A549 (cell line): ENCODE results near the gene C1QTNF1. TPM values are rescaled to one million over a fixed set of nuclear protein-coding genes. Genes with fewer than 3 reads are reported as not detected.

ENCODE experiments used
- ATAC-seq, 2 experiments: fragments of 200-7000 bp in 1 of 2; fragments of >200 bp in 1 of 2; cut with Nextera tagmentation in 1 of 2; cut with Tn5 transposase in 1 of 2; 3 replicates each; pipeline versions ENCODE4 v1.8.0 to v1.9.1; 2018 to 2020; ENCODE audit warnings: mild to moderate bottlenecking in 1 of 2, moderate library complexity in 1 of 2
- CTCF ChIA-PET: fragments of 300-600 bp; sonication (Branson Sonifier 250); formaldehyde crosslinking; extraction: SDS; loops from one replicate; lab custom pipeline; 2021; ENCODE audit warnings: antibody characterized with exemption, inconsistent platforms; lab: Yijun Ruan, JAX
- POLR2A ChIA-PET: fragments of 350-600 bp; formaldehyde crosslinking; extraction: SDS; loops from one replicate; lab custom pipeline; 2021; ENCODE audit warnings: antibody characterized with exemption, inconsistent platforms; lab: Yijun Ruan, JAX
- DNase-seq, 2 experiments: peaks; one replicate each; pipeline versions ENCODE4 v3.0.0 to v3.0.0-alpha.2; 2011 to 2016; ENCODE audit warnings: low read depth in 1 of 2, low spot score in 1 of 2
- FAIRE-seq: peaks from 2 replicates; lab custom pipeline; 2011; peaks lifted over from hg19 to GRCh38; lab: Jason Lieb, UNC
- H3K27ac ChIP-seq, 2 experiments: fragments of >200 bp; sonication (Bioruptor Twin); formaldehyde crosslinking; 3 replicates each; pipeline ENCODE4 v1.5.1; 2016 to 2017
- H3K4me1 ChIP-seq: fragments of >200 bp; sonication (Bioruptor Twin); formaldehyde crosslinking; 3 replicates; pipeline ENCODE4 v1.6.1; 2016
- H3K4me2 ChIP-seq: fragments of >200 bp; sonication (Bioruptor Twin); formaldehyde crosslinking; 3 replicates; pipeline ENCODE4 v1.6.1; 2016
- H3K4me3 ChIP-seq: fragments of >200 bp; sonication (Bioruptor Twin); formaldehyde crosslinking; 3 replicates; pipeline ENCODE4 v1.5.1; 2016
- H3K9me3 ChIP-seq: fragments of >200 bp; sonication (Bioruptor Twin); formaldehyde crosslinking; 3 replicates; pipeline ENCODE4 v1.6.1; 2016
- BHLHE40 ChIP-seq: IDR thresholded peaks from 2 replicates; pipeline ENCODE4 v1.6.1; 2012; ENCODE audit warnings: low read depth, low read length, inconsistent platforms
- CBX2 ChIP-seq: fragments of 200-600 bp; sonication (generic); IDR thresholded peaks from 2 replicates; pipeline ENCODE4 v1.6.1; 2016; ENCODE audit warnings: low read depth, mild to moderate bottlenecking, borderline replicate concordance
- CBX8 ChIP-seq: fragments of 200-600 bp; sonication (generic); IDR thresholded peaks from 2 replicates; pipeline ENCODE4 v1.6.1; 2016
- CHD4 ChIP-seq: fragments of 200-600 bp; sonication (generic); IDR thresholded peaks from 2 replicates; pipeline ENCODE4 v1.6.1; 2016; ENCODE audit warnings: antibody characterized with exemption, mild to moderate bottlenecking, borderline replicate concordance
- EHMT2 ChIP-seq: fragments of 200-600 bp; sonication (generic); IDR thresholded peaks from 2 replicates; pipeline ENCODE4 v1.6.1; 2016; ENCODE audit warnings: antibody characterized with exemption, low read depth, mild to moderate bottlenecking, moderate library complexity
- EP300 ChIP-seq, 2 experiments: fragments of >200 bp; sonication (Bioruptor Twin); formaldehyde crosslinking; IDR thresholded peaks; 2 replicates in 1 of 2; 3 replicates in 1 of 2; pipeline ENCODE4 v1.6.1; 2016 to 2017
- ESRRA ChIP-seq: fragments of 150-350 bp; IDR thresholded peaks from 2 replicates; pipeline ENCODE4 v1.6.1; 2014; ENCODE audit warnings: mild to moderate bottlenecking, low read length, borderline replicate concordance
- FOXS1 ChIP-seq: fragments of 250-450 bp; sonication (Bioruptor Pico); IDR thresholded peaks from 2 replicates; pipeline ENCODE4 v1.5.0; 2020; ENCODE audit warnings: mild to moderate bottlenecking, moderate library complexity
- HEYL ChIP-seq: fragments of 250-450 bp; sonication (Bioruptor Pico); IDR thresholded peaks from 2 replicates; pipeline ENCODE4 v1.8.0; 2021; ENCODE audit warnings: mild to moderate bottlenecking, moderate library complexity
- HOXA7 ChIP-seq: fragments of 250-450 bp; sonication (Bioruptor Pico); IDR thresholded peaks from 2 replicates; pipeline ENCODE4 v1.5.0; 2020; ENCODE audit warnings: mild to moderate bottlenecking, moderate library complexity
- HOXB5 ChIP-seq: fragments of 250-450 bp; sonication (Bioruptor Pico); IDR thresholded peaks from 2 replicates; pipeline ENCODE4 v1.5.0; 2020; ENCODE audit warnings: mild to moderate bottlenecking, moderate library complexity
- JUN ChIP-seq, 2 experiments: fragments of >200 bp; sonication (Bioruptor Twin); formaldehyde crosslinking; IDR thresholded peaks; 2 replicates in 1 of 2; 3 replicates in 1 of 2; pipeline ENCODE4 v1.6.1; 2016 to 2017
- JUNB ChIP-seq: fragments of >200 bp; sonication (Bioruptor Twin); formaldehyde crosslinking; IDR thresholded peaks from 2 replicates; pipeline ENCODE4 v1.6.1; 2016
- NR3C1 ChIP-seq: fragments of >200 bp; sonication (Bioruptor Twin); formaldehyde crosslinking; IDR thresholded peaks from 3 replicates; pipeline ENCODE4 v1.6.1; 2017
- PHF8 ChIP-seq: fragments of 200-600 bp; sonication (generic); IDR thresholded peaks from 2 replicates; pipeline ENCODE4 v1.6.1; 2016; ENCODE audit warnings: low read depth, mild to moderate bottlenecking, antibody characterized with exemption, moderate library complexity, borderline replicate concordance
- RAD21 ChIP-seq, 2 experiments: fragments of >200 bp in 1 of 2; sonication (Bioruptor Twin) in 1 of 2; formaldehyde crosslinking in 1 of 2; IDR thresholded peaks in 1 of 2; conservative IDR thresholded peaks in 1 of 2; 2 replicates in 1 of 2; 3 replicates in 1 of 2; pipeline ENCODE4 v1.6.1; 2012 to 2018; ENCODE audit warnings: inconsistent platforms in 1 of 2
- SREBF2 ChIP-seq: fragments of 450-650 bp; IDR thresholded peaks from 2 replicates; pipeline ENCODE4 v1.6.1; 2014; ENCODE audit warnings: mild to moderate bottlenecking, moderate library complexity
- TP53 ChIP-seq: fragments of 250-450 bp; sonication (Bioruptor Pico); IDR thresholded peaks from 2 replicates; pipeline ENCODE4 v1.5.0; 2021; ENCODE audit warnings: mild to moderate bottlenecking, moderate library complexity
- ZFP36 ChIP-seq: fragments of 450-650 bp; IDR thresholded peaks from 2 replicates; pipeline ENCODE4 v1.6.1; 2014; ENCODE audit warnings: borderline replicate concordance; ENCODE audit not compliant: partially characterized antibody
- ZSCAN20 ChIP-seq: fragments of 250-450 bp; sonication (Bioruptor Pico); IDR thresholded peaks from 2 replicates; pipeline ENCODE4 v1.8.0; 2022; ENCODE audit warnings: mild to moderate bottlenecking, moderate library complexity
- WGBS: methylation state at CpG from one replicate; pipeline ENCODE4 v1.1.6; 2017; ENCODE audit errors: missing lambda C conversion rate; 5-methylcytosine and 5-hydroxymethylcytosine counted together
- polyA plus RNA-seq, 4 experiments: library from polyadenylated mRNA; depleted of rRNA in 3 of 4; stranded (reverse); fragments of >200 nt; fragmentation: RNase III in 1 of 4; extraction: RNeasy Plus Mini Kit Qiagen cat#74134 plus additional on column Dnase treatment in 1 of 4; gene quantifications; 2 replicates in 3 of 4; 3 replicates in 1 of 4; pipeline ENCODE4 v1.2.3, GENCODE V29; 2011 to 2017
- TF ChIP-seq, protein P1 (sequence below): fragments of 450-650 bp; IDR thresholded peaks from 2 replicates; pipeline ENCODE4 v1.6.1; 2014; ENCODE audit warnings: antibody characterized with exemption
- TF ChIP-seq, protein P2 (sequence below): fragments of >200 bp; sonication (Bioruptor Twin); formaldehyde crosslinking; IDR thresholded peaks from 3 replicates; pipeline ENCODE4 v1.5.1; 2016
- TF ChIP-seq, protein P3 (sequence below): fragments of 200-600 bp; sonication (generic); IDR thresholded peaks from 2 replicates; pipeline ENCODE4 v1.6.1; 2016; ENCODE audit warnings: antibody characterized with exemption, mild to moderate bottlenecking, moderate library complexity
- TF ChIP-seq, protein P4 (sequence below): fragments of 250-450 bp; sonication (Bioruptor Pico); IDR thresholded peaks from 2 replicates; pipeline ENCODE4 v1.5.0; 2020; ENCODE audit warnings: low read depth, mild to moderate bottlenecking, moderate library complexity

C1QTNF1 gene
- polyA plus RNA-seq, 2 of the 4 experiments (the other 2 are of a cell fraction), result 10.2 to 26.1 TPM

- no peak overlapping the region for H3K4me2 ChIP-seq
- H3K27ac ChIP-seq, result no peak overlapping the region
- H3K4me1 ChIP-seq, result no peaks in the 10 kb centered on the region
- no peaks in the 10 kb centered on the region for H3K9me3 ChIP-seq
- no peak overlapping the region for H3K4me3 ChIP-seq
- TF ChIP-seq BHLHE40, result no peak
- TF ChIP-seq PHF8, result no peak
- TF ChIP-seq TP53 (CRISPR knock-in tag), result no peak
- TF ChIP-seq, protein P1, sequence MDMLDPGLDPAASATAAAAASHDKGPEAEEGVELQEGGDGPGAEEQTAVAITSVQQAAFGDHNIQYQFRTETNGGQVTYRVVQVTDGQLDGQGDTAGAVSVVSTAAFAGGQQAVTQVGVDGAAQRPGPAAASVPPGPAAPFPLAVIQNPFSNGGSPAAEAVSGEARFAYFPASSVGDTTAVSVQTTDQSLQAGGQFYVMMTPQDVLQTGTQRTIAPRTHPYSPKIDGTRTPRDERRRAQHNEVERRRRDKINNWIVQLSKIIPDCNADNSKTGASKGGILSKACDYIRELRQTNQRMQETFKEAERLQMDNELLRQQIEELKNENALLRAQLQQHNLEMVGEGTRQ, result no peak
- TF ChIP-seq, all 56 proteins: peak for 0
- CTCF ChIA-PET, result interaction anchor here (2.8 to 19.8 kb wide), 8 partner anchors 15 to 617 kb away, joined by 19 to 555 read pairs (median 88); partner anchors contain the start of genes ENGASE and RBFOX3
- ATAC-seq, result no peak
- FAIRE-seq, result no peak
- POLR2A ChIA-PET, result no interaction called here
- 91% methylated on average over 22 of the region's 31 CpGs for WGBS
- no peak for DNase-seq
Measured at GRCh38 chr17:79089720-79090442, 65.9 kb downstream of the C1QTNF1 start.

GRCh38 chr17:79090443-79091225 is 66.7 kb downstream of the C1QTNF1 start:
- no peak overlapping the region for H3K4me2 ChIP-seq
- ChIA-PET CTCF (interaction anchor here (0.7 to 19.8 kb wide), 10 partner anchors 8 to 616 kb away, joined by 3 to 555 read pairs (median 40); partner anchors contain the start of genes ENGASE and RBFOX3), POLR2A (no interaction called here)
- WGBS, result 92% methylated on average over 32 of the region's 32 CpGs
- FAIRE-seq, result no peak
- TF ChIP-seq HOXA7 (CRISPR knock-in tag) (no peak), JUN (IDR thresholded peaks at IDR 0.05) (no peak)
- TF ChIP-seq, all 56 proteins: peak for 0
- Histone ChIP-seq H3K27ac (no peak overlapping the region), H3K4me1 (no peaks in the 10 kb centered on the region), H3K4me3 (no peak overlapping the region), H3K9me3 (no peaks in the 10 kb centered on the region)
- no peak for ATAC-seq
- DNase-seq, result no peak

- Histone ChIP-seq H3K4me1 (no peaks in the 10 kb centered on the region), H3K4me3 (no peak overlapping the region), H3K4me2 (no peak overlapping the region), H3K9me3 (no peaks in the 10 kb centered on the region)
- CTCF ChIA-PET, result interaction anchor here (0.7 to 19.8 kb wide), 7 partner anchors 8 to 616 kb away, joined by 3 to 555 read pairs (median 4); no protein-coding TSS in a partner anchor
- ATAC-seq (no peak), FAIRE-seq (no peak)
- 89% methylated on average over 6 of the region's 10 CpGs for WGBS
- TF ChIP-seq CBX8 (no peak), JUN (IDR thresholded peaks at IDR 0.05) (no peak), CHD4 (no peak), RAD21 (conservative IDR thresholded peaks at IDR 0.05 in 1 of 2, IDR thresholded peaks at IDR 0.05 in 1 of 2) (no peak), EP300 (IDR thresholded peaks at IDR 0.05) (no peak), EHMT2 (no peak), ZSCAN20 (CRISPR knock-in tag) (no peak), NR3C1 (no peak), FOXS1 (CRISPR knock-in tag) (no peak), ESRRA (no peak), ZFP36 (no peak), JUNB (no peak), SREBF2 (no peak), HOXB5 (CRISPR knock-in tag) (no peak), TP53 (CRISPR knock-in tag) (no peak), HEYL (no peak), CBX2 (no peak)
- TF ChIP-seq, protein P2, sequence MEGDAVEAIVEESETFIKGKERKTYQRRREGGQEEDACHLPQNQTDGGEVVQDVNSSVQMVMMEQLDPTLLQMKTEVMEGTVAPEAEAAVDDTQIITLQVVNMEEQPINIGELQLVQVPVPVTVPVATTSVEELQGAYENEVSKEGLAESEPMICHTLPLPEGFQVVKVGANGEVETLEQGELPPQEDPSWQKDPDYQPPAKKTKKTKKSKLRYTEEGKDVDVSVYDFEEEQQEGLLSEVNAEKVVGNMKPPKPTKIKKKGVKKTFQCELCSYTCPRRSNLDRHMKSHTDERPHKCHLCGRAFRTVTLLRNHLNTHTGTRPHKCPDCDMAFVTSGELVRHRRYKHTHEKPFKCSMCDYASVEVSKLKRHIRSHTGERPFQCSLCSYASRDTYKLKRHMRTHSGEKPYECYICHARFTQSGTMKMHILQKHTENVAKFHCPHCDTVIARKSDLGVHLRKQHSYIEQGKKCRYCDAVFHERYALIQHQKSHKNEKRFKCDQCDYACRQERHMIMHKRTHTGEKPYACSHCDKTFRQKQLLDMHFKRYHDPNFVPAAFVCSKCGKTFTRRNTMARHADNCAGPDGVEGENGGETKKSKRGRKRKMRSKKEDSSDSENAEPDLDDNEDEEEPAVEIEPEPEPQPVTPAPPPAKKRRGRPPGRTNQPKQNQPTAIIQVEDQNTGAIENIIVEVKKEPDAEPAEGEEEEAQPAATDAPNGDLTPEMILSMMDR, result no peak
- TF ChIP-seq, protein P3, sequence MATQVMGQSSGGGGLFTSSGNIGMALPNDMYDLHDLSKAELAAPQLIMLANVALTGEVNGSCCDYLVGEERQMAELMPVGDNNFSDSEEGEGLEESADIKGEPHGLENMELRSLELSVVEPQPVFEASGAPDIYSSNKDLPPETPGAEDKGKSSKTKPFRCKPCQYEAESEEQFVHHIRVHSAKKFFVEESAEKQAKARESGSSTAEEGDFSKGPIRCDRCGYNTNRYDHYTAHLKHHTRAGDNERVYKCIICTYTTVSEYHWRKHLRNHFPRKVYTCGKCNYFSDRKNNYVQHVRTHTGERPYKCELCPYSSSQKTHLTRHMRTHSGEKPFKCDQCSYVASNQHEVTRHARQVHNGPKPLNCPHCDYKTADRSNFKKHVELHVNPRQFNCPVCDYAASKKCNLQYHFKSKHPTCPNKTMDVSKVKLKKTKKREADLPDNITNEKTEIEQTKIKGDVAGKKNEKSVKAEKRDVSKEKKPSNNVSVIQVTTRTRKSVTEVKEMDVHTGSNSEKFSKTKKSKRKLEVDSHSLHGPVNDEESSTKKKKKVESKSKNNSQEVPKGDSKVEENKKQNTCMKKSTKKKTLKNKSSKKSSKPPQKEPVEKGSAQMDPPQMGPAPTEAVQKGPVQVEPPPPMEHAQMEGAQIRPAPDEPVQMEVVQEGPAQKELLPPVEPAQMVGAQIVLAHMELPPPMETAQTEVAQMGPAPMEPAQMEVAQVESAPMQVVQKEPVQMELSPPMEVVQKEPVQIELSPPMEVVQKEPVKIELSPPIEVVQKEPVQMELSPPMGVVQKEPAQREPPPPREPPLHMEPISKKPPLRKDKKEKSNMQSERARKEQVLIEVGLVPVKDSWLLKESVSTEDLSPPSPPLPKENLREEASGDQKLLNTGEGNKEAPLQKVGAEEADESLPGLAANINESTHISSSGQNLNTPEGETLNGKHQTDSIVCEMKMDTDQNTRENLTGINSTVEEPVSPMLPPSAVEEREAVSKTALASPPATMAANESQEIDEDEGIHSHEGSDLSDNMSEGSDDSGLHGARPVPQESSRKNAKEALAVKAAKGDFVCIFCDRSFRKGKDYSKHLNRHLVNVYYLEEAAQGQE, result no peak
- TF ChIP-seq, protein P4, sequence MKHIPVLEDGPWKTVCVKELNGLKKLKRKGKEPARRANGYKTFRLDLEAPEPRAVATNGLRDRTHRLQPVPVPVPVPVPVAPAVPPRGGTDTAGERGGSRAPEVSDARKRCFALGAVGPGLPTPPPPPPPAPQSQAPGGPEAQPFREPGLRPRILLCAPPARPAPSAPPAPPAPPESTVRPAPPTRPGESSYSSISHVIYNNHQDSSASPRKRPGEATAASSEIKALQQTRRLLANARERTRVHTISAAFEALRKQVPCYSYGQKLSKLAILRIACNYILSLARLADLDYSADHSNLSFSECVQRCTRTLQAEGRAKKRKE (CRISPR knock-in tag), result no peak
- TF ChIP-seq, all 56 proteins: peak for 0
- POLR2A ChIA-PET, result no interaction called here
- H3K27ac ChIP-seq, result no peak overlapping the region
- DNase-seq, result no peak
Measured at GRCh38 chr17:79091226-79091670, 67.3 kb downstream of the C1QTNF1 start.
